H1 (cell line): ENCODE data around the gene ZNF618.

Source experiments
- ASH2L ChIP-seq: fragments of 200-600, 300-600 bp; sonication (generic); IDR thresholded peaks from one replicate; pipeline ENCODE4 v1.7.1; 2017; ENCODE audit warnings: low read length
- CHD1 ChIP-seq: IDR thresholded peaks from 2 replicates; pipeline ENCODE4 v1.6.1; 2012; ENCODE audit warnings: low read depth, low read length, improper control_type of control experiment
- EP300 ChIP-seq, 2 experiments: IDR thresholded peaks; 1 replicate in 1 of 2; 2 replicates in 1 of 2; pipeline ENCODE4 v1.6.1; 2011 to 2012; ENCODE audit warnings: low read depth in 2 of 2, low read length in 2 of 2, mild to moderate bottlenecking in 2 of 2, borderline replicate concordance in 1 of 2, inconsistent platforms in 1 of 2, moderate library complexity in 1 of 2
- EZH2 ChIP-seq: fragments of 200-600 bp; sonication (generic); IDR thresholded peaks from 2 replicates; pipeline ENCODE4 v1.7.1; 2012; ENCODE audit warnings: low read depth, mild to moderate bottlenecking, moderate library complexity, low read length, inconsistent platforms; ENCODE audit not compliant: severe bottlenecking
- JUN ChIP-seq: IDR thresholded peaks from 2 replicates; pipeline ENCODE4 v1.6.1; 2011; ENCODE audit warnings: low read depth, mild to moderate bottlenecking, improper control_type of control experiment, low read length
- JUND ChIP-seq: IDR thresholded peaks from 2 replicates; pipeline ENCODE4 v1.6.1; 2011; ENCODE audit warnings: mild to moderate bottlenecking, improper control_type of control experiment, low read length
- KDM5A ChIP-seq: fragments of 200-600 bp; IDR thresholded peaks from 2 replicates; pipeline ENCODE4 v1.7.1; 2012; ENCODE audit warnings: mild to moderate bottlenecking, low read length, inconsistent platforms, mixed read lengths
- MAFK ChIP-seq: IDR thresholded peaks from 2 replicates; pipeline ENCODE4 v1.6.1; 2012; ENCODE audit warnings: low read depth, mild to moderate bottlenecking, improper control_type of control experiment, low read length
- POLR2A ChIP-seq, 2 experiments: IDR thresholded peaks; 1 replicate in 1 of 2; 2 replicates in 1 of 2; pipeline ENCODE4 v1.6.1; 2011; ENCODE audit warnings: low read depth in 2 of 2, low read length in 2 of 2, mild to moderate bottlenecking in 2 of 2; ENCODE audit errors: control extremely low read depth in 1 of 2
- POLR2AphosphoS5 ChIP-seq: IDR thresholded peaks from 2 replicates; pipeline ENCODE4 v1.6.1; 2011; ENCODE audit warnings: low read depth, low read length
- YY1 ChIP-seq: IDR thresholded peaks from 2 replicates; pipeline ENCODE4 v1.6.1; 2011; ENCODE audit warnings: low read depth, mild to moderate bottlenecking, low read length
- TF ChIP-seq, protein P1 (sequence below), 3 experiments: IDR thresholded peaks; 1 replicate in 2 of 3; 2 replicates in 1 of 3; pipeline versions ENCODE4 v1.5.1 to v1.6.1; 2011; ENCODE audit warnings: low read length in 3 of 3, mild to moderate bottlenecking in 3 of 3, inconsistent platforms in 2 of 3, low read depth in 1 of 3, moderate library complexity in 1 of 3; ENCODE audit not compliant: insufficient read depth in 1 of 3; ENCODE audit errors: control extremely low read depth in 1 of 3

GRCh38 chr9:114088571-114089170, 212.6 kb downstream of the ZNF618 start:
- TF ChIP-seq, protein P1, sequence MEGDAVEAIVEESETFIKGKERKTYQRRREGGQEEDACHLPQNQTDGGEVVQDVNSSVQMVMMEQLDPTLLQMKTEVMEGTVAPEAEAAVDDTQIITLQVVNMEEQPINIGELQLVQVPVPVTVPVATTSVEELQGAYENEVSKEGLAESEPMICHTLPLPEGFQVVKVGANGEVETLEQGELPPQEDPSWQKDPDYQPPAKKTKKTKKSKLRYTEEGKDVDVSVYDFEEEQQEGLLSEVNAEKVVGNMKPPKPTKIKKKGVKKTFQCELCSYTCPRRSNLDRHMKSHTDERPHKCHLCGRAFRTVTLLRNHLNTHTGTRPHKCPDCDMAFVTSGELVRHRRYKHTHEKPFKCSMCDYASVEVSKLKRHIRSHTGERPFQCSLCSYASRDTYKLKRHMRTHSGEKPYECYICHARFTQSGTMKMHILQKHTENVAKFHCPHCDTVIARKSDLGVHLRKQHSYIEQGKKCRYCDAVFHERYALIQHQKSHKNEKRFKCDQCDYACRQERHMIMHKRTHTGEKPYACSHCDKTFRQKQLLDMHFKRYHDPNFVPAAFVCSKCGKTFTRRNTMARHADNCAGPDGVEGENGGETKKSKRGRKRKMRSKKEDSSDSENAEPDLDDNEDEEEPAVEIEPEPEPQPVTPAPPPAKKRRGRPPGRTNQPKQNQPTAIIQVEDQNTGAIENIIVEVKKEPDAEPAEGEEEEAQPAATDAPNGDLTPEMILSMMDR (IDR thresholded peaks at IDR 0.05; ENCODE audit: control extremely low read depth in 1 of 3, insufficient read depth in 1 of 3, low read depth in 1 of 3, low read length in 3 of 3), result no peak
- no peak for TF ChIP-seq JUND
- TF ChIP-seq POLR2AphosphoS5, result no peak
- TF ChIP-seq EP300 (IDR thresholded peaks at IDR 0.05; ENCODE audit: borderline replicate concordance in 1 of 2, low read depth in 2 of 2, low read length in 2 of 2), result no peak
- no peak for TF ChIP-seq JUN
- no peak for TF ChIP-seq POLR2A (IDR thresholded peaks at IDR 0.05; ENCODE audit: control extremely low read depth in 1 of 2, low read depth in 2 of 2, low read length in 2 of 2)
- TF ChIP-seq CHD1, result no peak
- TF ChIP-seq MAFK, result no peak
- TF ChIP-seq EZH2, result no peak
- TF ChIP-seq ASH2L, result no peak
- TF ChIP-seq YY1, result no peak
- TF ChIP-seq KDM5A, result no peak
